Activated T-cell treated with anti-CD3 and anti-CD28 coated beads for 4 hours (primary cell): Measurements from ENCODE around the gene RPTOR.
"Not testable (repeated sequence)": the region's sequence is repeated elsewhere in the genome, so short reads cannot be mapped to it uniquely, and the experiment has no call there.

ENCODE experiments used
- DNase-seq: peaks from one replicate; pipeline ENCODE4 v3.0.0-alpha.2; 2020

The RPTOR gene

DNA sequence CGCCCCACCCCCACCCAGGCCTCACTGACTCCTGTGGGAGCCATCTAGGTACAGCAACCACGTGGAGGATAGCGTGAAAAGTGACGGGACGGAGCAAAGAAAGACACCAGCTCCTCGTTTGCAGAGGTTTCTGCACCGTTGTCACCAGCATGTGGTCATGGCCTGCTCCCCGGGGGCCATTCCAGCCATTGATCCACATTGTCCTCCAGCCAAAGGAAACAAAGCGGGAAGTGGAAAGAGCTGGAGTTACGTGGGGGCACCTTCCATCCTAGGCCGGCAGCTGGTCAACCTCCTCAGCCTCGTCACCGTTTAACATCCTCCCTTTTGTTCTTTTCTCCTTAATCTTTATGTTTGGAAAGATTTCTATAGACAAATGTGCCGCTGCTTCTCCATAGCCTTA is 153.7 kb downstream of the RPTOR start:
- no peak for DNase-seq

GRCh38 chr17:80699205-80699604 is 154.6 kb downstream of the RPTOR start:
- DNase-seq, result not testable (repeated sequence)

DNA sequence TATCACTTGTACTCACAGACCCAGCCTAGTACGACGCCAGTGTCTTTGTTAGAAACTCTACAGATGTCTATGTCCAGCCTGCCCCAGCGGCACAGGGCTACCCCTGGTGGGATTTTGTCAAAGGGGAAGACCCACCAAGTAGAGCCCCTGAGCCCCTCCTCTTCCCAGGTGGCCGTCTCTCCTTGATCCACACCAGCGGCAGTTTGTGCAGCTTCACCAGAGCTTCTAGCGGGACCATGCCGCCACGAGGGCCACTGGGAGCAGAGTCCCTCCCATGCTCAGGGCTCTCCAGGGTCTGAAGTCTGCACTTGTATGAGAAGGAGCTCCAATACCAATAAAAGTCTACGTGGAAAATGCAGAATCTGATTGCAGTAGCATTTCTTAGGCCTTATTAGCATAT is 157.1 kb downstream of the RPTOR start:
- no peak for DNase-seq

DNA sequence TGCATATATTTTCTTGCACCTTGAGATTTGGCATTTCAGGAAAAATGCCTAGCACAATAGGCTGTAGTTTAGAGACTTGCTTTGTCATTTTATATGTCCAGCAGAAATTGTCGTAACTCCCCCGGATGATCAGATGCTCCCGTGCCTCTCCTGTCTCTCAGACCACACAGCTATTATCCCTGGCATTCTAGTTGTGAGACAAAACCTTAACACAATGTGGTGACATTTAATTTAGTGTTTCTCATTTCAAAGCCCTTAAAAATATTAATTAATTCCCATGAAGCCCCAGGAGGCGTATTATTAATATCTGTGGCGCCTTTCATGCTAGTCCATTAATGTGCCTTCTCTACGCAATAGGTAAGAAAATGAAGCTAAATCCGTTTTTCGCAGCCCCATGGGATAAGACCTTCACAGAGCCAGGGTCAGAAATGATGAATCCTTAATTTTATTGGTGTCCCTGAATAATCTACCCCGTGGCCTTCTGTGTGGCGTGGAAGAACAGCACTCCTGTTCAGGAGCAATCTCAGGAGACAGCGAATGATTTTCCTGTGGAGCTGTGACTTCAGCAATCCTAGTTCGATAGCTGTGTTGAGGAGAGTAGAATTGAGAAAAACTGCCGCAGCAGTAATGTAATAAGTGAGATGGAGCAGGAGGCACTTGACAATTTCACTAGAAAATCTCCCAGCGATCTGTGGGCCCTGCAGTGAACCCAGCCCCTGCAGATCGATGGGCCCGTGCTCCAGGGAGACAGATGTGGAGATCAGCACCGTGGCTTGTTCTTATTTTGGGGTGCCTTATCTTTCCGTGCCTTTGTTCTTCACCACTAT is 157.9 kb downstream of the RPTOR start:
- no peak for DNase-seq

- DNase-seq, result no peak
Observed at GRCh38 chr17:80703142-80703478, 158.5 kb downstream of the RPTOR start.

DNA sequence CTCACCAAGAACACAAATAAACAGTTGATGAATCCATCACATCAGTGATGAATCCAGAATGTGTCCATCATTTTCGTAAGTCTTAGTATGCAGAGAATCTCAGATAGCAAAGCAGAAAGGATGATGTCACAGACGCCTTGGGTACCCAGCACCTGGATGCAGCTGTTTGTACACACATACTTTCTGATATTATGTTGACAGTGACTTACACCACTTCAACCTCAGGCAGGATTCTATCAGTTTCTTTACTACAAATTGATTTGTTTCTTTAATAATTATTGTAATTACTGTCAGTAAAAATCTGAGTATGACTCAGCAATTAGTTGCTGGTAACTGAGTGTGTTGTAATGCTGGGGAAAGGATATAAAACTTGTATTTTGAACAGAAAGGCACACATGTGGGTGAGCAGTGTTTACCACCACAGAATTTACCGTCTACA is 159.8 kb downstream of the RPTOR start:
- no peak for DNase-seq

DNA sequence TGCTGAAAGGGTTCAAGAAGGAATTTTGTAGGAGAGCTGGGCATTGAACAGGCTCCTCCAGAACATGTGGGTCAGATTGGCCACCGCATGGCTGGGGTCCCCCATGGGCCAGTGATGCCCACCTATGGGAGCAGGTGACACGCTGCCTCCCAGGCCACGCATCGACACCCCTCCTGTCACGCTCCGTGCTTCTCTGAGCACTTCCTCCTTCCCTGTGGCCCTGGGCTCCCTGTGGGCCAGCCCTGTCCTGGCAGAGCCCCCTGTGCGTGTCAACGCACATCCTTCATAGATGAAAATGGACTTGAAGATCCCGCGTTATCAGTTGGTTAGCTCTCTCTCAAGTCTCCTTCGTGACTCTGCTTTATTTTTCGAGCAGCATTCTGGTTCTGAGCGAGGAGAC is 160.3 kb downstream of the RPTOR start:
- DNase-seq, result no peak

DNA sequence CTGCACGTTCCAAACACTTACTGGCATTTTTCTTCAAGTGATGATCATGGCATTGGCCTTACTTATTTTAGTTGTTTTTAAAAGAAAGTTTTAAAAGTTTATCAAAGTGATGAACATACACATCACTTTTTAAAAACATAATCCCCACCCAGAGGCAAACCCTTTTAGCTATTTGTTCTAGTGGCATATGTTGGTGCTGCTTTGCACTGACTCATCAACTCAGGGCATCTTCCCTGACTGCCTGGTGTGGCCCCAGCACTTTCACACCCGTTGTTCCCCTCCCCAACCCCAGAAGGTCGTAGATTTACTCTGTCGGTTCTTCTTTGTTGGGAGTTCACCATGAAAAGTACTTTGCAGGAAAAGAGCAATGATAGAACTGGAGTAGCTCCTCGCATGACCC is 161.3 kb downstream of the RPTOR start:
- no peak for DNase-seq

DNA sequence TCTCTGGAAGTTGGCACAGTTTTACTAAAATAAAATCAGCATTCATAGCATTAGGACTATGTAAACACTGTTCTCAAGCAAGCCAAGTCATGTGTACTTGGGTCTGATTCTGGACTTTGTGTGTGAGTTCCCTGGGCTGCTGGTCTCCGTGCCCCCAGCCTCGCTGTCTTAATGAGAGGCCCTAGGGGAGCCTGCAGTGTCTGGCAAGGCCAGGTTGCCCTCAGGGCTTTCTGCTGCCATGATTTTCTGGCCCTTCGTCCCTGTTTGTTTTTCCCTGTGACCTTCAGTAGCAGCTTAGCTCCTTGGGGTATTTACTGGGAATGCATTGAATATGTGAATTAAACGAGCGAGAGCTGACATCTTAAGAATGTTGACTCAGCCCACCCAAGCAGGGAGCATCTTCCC is 161.8 kb downstream of the RPTOR start:
- DNase-seq, result no peak

DNA sequence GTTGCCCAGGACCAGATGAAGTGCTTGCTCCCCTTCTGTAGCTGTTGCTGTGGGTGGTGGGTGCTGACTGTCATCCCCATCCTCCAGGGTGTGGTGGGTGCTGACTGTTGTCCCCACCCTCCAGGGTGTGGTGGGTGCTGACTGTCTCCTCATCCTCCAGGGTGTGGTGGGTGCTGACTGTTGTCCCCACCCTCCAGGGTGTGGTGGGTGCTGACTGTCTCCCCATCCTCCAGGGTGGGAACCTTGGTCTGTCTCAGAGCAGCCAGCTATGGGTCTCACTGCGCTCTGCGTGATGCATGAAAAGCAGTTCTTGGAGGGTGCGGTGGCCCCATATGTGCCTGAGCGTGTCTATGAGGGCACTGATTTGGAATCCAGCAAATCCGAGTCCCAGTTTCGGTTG is 163.8 kb downstream of the RPTOR start:
- no peak for DNase-seq

DNA sequence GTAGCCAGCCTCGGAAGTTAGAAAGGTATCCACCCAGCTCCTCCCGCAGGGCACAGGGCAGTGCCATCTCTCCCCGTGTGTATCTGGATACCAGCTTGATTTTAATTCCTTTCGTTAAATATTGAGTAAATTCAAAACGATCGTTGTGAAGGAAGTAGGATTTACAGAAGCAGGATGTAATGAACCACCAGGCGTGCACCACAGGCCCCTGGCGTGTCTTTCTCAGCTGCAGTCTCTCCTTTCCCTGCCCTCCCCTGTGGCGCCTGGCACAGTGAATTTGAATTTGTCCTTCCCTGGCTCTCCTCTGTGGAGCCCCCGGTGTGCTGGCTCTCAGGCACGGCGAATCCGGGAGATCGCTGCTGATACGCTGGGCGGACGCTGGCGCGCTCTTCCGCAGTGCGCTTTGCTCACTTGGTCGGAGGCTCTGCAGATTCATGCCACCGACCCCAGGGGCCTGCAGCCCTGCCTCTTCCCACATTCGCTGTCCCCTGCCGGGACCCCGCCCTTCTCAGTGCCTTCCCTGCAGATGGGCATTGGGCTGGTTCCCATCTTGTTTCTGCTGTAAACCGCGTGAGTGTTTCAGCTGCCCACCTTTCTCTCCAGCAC is 164.6 kb downstream of the RPTOR start:
- no peak for DNase-seq

GRCh38 chr17:80710714-80711302 is 166.2 kb downstream of the RPTOR start:
- no peak for DNase-seq

GRCh38 chr17:80712089-80712488 is 167.5 kb downstream of the RPTOR start:
- DNase-seq, result no peak

DNA sequence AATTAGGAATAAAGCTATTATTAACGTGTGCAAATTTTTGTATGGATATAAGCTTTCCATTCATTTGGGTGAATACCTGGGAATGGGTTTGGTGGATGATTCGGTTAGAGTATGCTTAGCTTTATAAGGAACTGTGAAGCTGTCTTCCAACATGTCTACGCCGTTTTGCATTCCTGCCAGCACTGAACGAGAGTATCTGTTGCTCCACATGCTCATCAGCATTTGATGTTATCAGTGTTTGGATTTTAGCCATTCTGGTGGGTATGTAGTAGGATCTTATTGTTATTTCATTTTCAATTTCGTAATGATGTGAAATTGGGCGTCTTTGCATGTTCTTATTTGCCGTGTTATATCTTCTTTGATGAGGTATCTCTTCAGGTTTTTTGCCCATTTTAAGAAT is 168.0 kb downstream of the RPTOR start:
- DNase-seq, result no peak

- no peak for DNase-seq
Observed at GRCh38 chr17:80716986-80717719, 172.5 kb downstream of the RPTOR start.

- DNase-seq, result no peak
Observed at GRCh38 chr17:80717720-80718083, 173.1 kb downstream of the RPTOR start.

- DNase-seq, result no peak
Observed at GRCh38 chr17:80718428-80718827, 173.8 kb downstream of the RPTOR start.

DNA sequence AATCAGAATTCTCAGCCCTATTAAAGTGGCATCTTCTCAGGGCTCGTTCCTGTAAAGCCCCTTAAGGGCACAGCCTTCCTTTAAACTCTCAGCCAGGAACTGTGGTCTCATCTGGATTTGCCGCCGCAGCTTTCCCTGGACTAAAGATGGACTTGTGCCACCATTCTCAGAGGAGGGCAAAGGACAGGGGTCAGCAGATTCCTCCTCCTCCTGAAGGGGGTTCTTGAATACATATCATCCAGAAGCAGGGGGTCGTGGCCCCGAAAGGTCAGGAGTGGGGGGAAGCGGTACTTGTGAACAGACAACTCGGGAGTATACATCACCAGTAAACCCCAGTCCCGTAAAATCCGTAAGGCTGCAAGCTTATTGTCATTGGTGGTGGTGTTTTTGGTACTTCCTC is 174.8 kb downstream of the RPTOR start:
- no peak for DNase-seq

GRCh38 chr17:80720610-80721577 is 176.3 kb downstream of the RPTOR start:
- DNase-seq, result peak; percentile 37

DNA sequence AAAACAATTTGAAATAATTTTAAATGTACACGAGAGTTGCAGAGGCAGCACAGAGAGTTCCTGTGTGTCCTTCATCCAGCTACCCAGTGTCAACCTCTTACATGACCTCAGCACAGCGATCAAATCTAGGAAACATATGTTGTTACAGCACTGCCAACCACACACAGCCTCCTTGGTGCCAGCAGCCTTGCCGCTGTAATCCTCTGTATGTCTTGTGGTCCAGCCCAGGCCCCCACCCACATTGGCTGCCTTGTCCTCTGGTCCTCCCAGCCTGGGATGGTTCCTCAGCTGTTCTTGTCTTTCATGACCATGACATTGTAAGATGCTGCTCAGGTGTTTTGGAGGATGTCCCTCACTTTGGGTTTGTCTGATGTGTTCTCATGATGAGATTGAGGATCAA is 178.0 kb downstream of the RPTOR start:
- DNase-seq, result no peak

- DNase-seq, result no peak
Observed at GRCh38 chr17:80724775-80725266, 180.2 kb downstream of the RPTOR start.

- no peak for DNase-seq
Observed at GRCh38 chr17:80725517-80725916, 180.9 kb downstream of the RPTOR start.
